Central memory CD8-positive, alpha-beta T cell (primary cell): ENCODE results near the gene EFTUD2.
A peak's percentile ranks its signal among the peaks of the same experiment; 100 is the strongest.

Source experiments
- ATAC-seq: fragments of 150-1000 bp; cut with Tn5 transposase; replicated peaks from 2 replicates; pipeline ENCODE4 v1.10.0; 2022; ENCODE audit warnings: mild to moderate bottlenecking, moderate FRiP score, moderate number of reproducible peaks; ENCODE audit not compliant: poor library complexity, severe bottlenecking; ENCODE audit errors: extremely low read depth
- DNase-seq, 2 donors: peaks; one replicate each; pipeline ENCODE4 v3.0.0; 2021; ENCODE audit warnings: low spot score in 2 of 2
- H3K27ac Mint-ChIP-seq: one replicate; pipeline ENCODE4 v1.8.0; 2022; ENCODE audit warnings: low read depth, mild to moderate bottlenecking, moderate library complexity, mixed read lengths
- H3K27me3 Mint-ChIP-seq: one replicate; pipeline ENCODE4 v1.8.0; 2022; ENCODE audit warnings: mixed read lengths
- H3K36me3 Mint-ChIP-seq: one replicate; pipeline ENCODE4 v1.8.0; 2022; ENCODE audit warnings: mild to moderate bottlenecking, moderate library complexity, mixed read lengths; ENCODE audit not compliant: insufficient read depth
- H3K4me1 Mint-ChIP-seq: one replicate; pipeline ENCODE4 v1.8.0; 2022; ENCODE audit warnings: mixed read lengths
- H3K4me3 Mint-ChIP-seq: one replicate; pipeline ENCODE4 v1.8.0; 2022; ENCODE audit warnings: mild to moderate bottlenecking, moderate library complexity, mixed read lengths
- H3K9me3 Mint-ChIP-seq: one replicate; pipeline ENCODE4 v1.8.0; 2022; ENCODE audit warnings: mixed read lengths

Gene EFTUD2

GRCh38 chr17:44912763-44913544 is 13.7 kb upstream of the EFTUD2 start:
- no peaks in the 10 kb centered on the region for H3K36me3 Mint-ChIP-seq
- ATAC-seq, result no peak
- peaks cover 47% of the 10 kb centered on the region for H3K27me3 Mint-ChIP-seq
- H3K9me3 Mint-ChIP-seq, result no peaks in the 10 kb centered on the region
- no peak overlapping the region for H3K4me3 Mint-ChIP-seq
- DNase-seq, result no peak
- H3K27ac Mint-ChIP-seq, result no peak overlapping the region
- no peaks in the 10 kb centered on the region for H3K4me1 Mint-ChIP-seq

GRCh38 chr17:44911133-44912001 is 12.1 kb upstream of the EFTUD2 start:
- Mint-ChIP-seq H3K27ac (no peak overlapping the region), H3K4me3 (no peak overlapping the region), H3K4me1 (no peaks in the 10 kb centered on the region), H3K27me3 (peaks cover 51% of the 10 kb centered on the region), H3K36me3 (no peaks in the 10 kb centered on the region), H3K9me3 (no peaks in the 10 kb centered on the region)
- no peak for DNase-seq
- ATAC-seq, result peak; percentile 64

GRCh38 chr17:44910231-44911106 is 11.2 kb upstream of the EFTUD2 start:
- H3K27ac Mint-ChIP-seq, result no peak overlapping the region
- H3K4me3 Mint-ChIP-seq, result no peak overlapping the region
- no peaks in the 10 kb centered on the region for H3K9me3 Mint-ChIP-seq
- ATAC-seq (no peak), DNase-seq (no peak)
- H3K4me1 Mint-ChIP-seq, result no peaks in the 10 kb centered on the region
- H3K27me3 Mint-ChIP-seq, result peaks cover 60% of the 10 kb centered on the region
- H3K36me3 Mint-ChIP-seq, result no peaks in the 10 kb centered on the region

GRCh38 chr17:44909681-44910144 is 10.5 kb upstream of the EFTUD2 start:
- Mint-ChIP-seq H3K4me1 (no peaks in the 10 kb centered on the region), H3K36me3 (no peaks in the 10 kb centered on the region), H3K4me3 (no peak overlapping the region), H3K27ac (no peak overlapping the region), H3K9me3 (no peaks in the 10 kb centered on the region), H3K27me3 (peaks cover 65% of the 10 kb centered on the region)
- DNase-seq, result no peak
- ATAC-seq, result no peak

GRCh38 chr17:44908761-44909326 is 9.6 kb upstream of the EFTUD2 start:
- no peak for DNase-seq
- no peak overlapping the region for H3K27ac Mint-ChIP-seq
- ATAC-seq, result no peak
- H3K4me1 Mint-ChIP-seq, result no peaks in the 10 kb centered on the region
- H3K27me3 Mint-ChIP-seq, result peaks cover 57% of the 10 kb centered on the region
- H3K9me3 Mint-ChIP-seq, result no peaks in the 10 kb centered on the region
- H3K4me3 Mint-ChIP-seq, result no peak overlapping the region
- no peaks in the 10 kb centered on the region for H3K36me3 Mint-ChIP-seq

GRCh38 chr17:44907729-44908470 is 8.7 kb upstream of the EFTUD2 start:
- Mint-ChIP-seq H3K4me3 (no peak overlapping the region), H3K27me3 (peaks cover 48% of the 10 kb centered on the region), H3K36me3 (no peaks in the 10 kb centered on the region), H3K27ac (no peak overlapping the region), H3K4me1 (no peaks in the 10 kb centered on the region), H3K9me3 (no peaks in the 10 kb centered on the region)
- DNase-seq (no peak), ATAC-seq (no peak)

- Mint-ChIP-seq H3K27ac (no peak overlapping the region), H3K9me3 (no peaks in the 10 kb centered on the region), H3K27me3 (peaks cover 39% of the 10 kb centered on the region), H3K4me1 (no peaks in the 10 kb centered on the region), H3K36me3 (no peaks in the 10 kb centered on the region), H3K4me3 (no peak overlapping the region)
- DNase-seq (no peak), ATAC-seq (no peak)
These were observed 7.8 kb upstream of the EFTUD2 start for GRCh38 chr17:44906763-44907728.

GRCh38 chr17:44906010-44906646 is 6.9 kb upstream of the EFTUD2 start:
- no peak for DNase-seq
- H3K9me3 Mint-ChIP-seq, result no peaks in the 10 kb centered on the region
- H3K27me3 Mint-ChIP-seq, result peaks cover 30% of the 10 kb centered on the region
- no peak overlapping the region for H3K27ac Mint-ChIP-seq
- peaks cover 1% of the 10 kb centered on the region for H3K36me3 Mint-ChIP-seq
- no peaks in the 10 kb centered on the region for H3K4me1 Mint-ChIP-seq
- ATAC-seq, result no peak
- no peak overlapping the region for H3K4me3 Mint-ChIP-seq

- H3K4me3 Mint-ChIP-seq, result no peak overlapping the region
- no peaks in the 10 kb centered on the region for H3K9me3 Mint-ChIP-seq
- peaks cover 1% of the 10 kb centered on the region for H3K36me3 Mint-ChIP-seq
- DNase-seq, result no peak
- H3K27ac Mint-ChIP-seq, result no peak overlapping the region
- H3K4me1 Mint-ChIP-seq, result peaks cover 2% of the 10 kb centered on the region
- H3K27me3 Mint-ChIP-seq, result peaks cover 22% of the 10 kb centered on the region
- ATAC-seq, result no peak
These were observed 6.1 kb upstream of the EFTUD2 start for GRCh38 chr17:44905006-44906000.
